ENCODE data around the gene RBM19.

DNA sequence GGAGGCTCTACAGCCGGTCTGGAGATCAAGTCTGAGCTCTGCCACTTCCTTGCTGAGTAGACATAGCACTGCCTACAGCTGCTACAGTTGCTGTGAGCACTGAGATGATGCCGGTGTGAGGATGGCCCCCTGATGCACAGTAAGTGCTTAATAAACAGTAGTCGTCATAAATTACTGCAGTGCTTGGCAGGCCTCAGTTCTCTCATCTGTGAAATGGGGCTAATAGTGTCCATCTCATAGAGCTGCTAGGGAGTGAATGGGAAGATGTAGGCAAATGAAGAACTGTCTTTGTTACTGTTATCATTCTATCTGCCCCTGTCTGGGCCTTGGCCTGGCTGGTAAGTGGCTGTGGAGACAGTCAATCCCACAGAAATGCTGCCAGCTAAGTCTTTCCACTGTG, 124.3 kb downstream of the RBM19 start:
- TF ChIP-seq CTCF (IDR thresholded peaks at IDR 0.05; ENCODE audit: low read depth, low read length, poor library complexity, severe bottlenecking) (no peak), EZH2phosphoT487 (IDR thresholded peaks at IDR 0.05; ENCODE audit: borderline replicate concordance, low read length) (no peak)
